GM12872 (cell line): ENCODE results near the gene RCAN1.

Experiments
- CTCF ChIP-seq: IDR thresholded peaks from 3 replicates; pipeline ENCODE4 v1.5.1; 2011; ENCODE audit warnings: low read depth, mild to moderate bottlenecking, low read length, moderate library complexity; ENCODE audit not compliant: insufficient read depth

The RCAN1 gene

GRCh38 chr21:34558166-34558565 is 56.7 kb downstream of the RCAN1 start:
- TF ChIP-seq CTCF: no peak

- no peak for TF ChIP-seq CTCF
Measured at GRCh38 chr21:34557261-34557660, 57.7 kb downstream of the RCAN1 start.

- TF ChIP-seq CTCF: no peak
Measured at GRCh38 chr21:34554227-34554626, 60.7 kb downstream of the RCAN1 start.

GRCh38 chr21:34553151-34553952 is 61.6 kb downstream of the RCAN1 start:
- TF ChIP-seq CTCF: no peak

- no peak for TF ChIP-seq CTCF
Measured at GRCh38 chr21:34552360-34553098, 62.4 kb downstream of the RCAN1 start.

- no peak for TF ChIP-seq CTCF
Measured at GRCh38 chr21:34550182-34550799, 64.6 kb downstream of the RCAN1 start.

GRCh38 chr21:34548781-34549376 is 66.0 kb downstream of the RCAN1 start:
- no peak for TF ChIP-seq CTCF
